ENCODE measurements around the gene FBRSL1.

Gene FBRSL1

DNA sequence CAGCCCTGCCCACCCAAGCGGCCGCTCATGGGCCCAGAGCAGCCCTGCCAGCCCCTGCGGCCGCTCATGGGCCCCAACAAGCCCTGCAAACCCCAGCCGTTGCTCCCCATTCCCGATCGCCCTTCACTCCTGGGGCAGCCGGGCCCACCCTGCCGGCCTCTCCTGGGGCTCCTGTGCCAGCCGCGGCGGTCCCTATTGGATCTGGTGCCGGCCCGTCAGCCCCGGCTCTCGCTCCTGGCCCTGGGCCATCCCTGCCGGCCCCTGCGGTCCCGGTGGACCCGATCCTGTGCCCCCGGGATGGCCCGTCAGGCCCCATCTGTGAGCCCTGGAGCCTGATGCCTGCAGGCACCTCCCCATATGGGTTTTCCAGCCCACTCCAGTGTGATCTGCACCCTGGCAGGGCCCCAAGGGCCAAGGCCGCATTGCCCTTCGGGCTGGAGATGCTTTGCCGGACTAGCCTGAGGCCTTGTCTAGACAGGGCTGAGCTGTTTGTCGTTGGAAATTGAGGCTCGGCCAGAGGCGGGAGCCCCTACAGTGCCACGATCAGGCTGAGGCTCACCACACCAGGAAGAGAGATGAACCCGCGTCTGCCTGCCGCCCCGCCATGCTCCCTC, 20.3 kb downstream of the FBRSL1 start:
- no peak for ATAC-seq
- TF ChIP-seq RARB (CRISPR knock-in tag; IDR thresholded peaks at IDR 0.05), result no peak
- TF ChIP-seq SNAI2 (CRISPR knock-in tag; IDR thresholded peaks at IDR 0.05), result no peak
- no peak for TF ChIP-seq ISL1 (CRISPR knock-in tag; IDR thresholded peaks at IDR 0.05)
- TF ChIP-seq TCF4 (CRISPR knock-in tag; IDR thresholded peaks at IDR 0.05; ENCODE audit: borderline replicate concordance), result no peak
- TF ChIP-seq ARNTL (CRISPR knock-in tag; IDR thresholded peaks at IDR 0.05; ENCODE audit: borderline replicate concordance, low read depth), result no peak
- TF ChIP-seq, protein P1, sequence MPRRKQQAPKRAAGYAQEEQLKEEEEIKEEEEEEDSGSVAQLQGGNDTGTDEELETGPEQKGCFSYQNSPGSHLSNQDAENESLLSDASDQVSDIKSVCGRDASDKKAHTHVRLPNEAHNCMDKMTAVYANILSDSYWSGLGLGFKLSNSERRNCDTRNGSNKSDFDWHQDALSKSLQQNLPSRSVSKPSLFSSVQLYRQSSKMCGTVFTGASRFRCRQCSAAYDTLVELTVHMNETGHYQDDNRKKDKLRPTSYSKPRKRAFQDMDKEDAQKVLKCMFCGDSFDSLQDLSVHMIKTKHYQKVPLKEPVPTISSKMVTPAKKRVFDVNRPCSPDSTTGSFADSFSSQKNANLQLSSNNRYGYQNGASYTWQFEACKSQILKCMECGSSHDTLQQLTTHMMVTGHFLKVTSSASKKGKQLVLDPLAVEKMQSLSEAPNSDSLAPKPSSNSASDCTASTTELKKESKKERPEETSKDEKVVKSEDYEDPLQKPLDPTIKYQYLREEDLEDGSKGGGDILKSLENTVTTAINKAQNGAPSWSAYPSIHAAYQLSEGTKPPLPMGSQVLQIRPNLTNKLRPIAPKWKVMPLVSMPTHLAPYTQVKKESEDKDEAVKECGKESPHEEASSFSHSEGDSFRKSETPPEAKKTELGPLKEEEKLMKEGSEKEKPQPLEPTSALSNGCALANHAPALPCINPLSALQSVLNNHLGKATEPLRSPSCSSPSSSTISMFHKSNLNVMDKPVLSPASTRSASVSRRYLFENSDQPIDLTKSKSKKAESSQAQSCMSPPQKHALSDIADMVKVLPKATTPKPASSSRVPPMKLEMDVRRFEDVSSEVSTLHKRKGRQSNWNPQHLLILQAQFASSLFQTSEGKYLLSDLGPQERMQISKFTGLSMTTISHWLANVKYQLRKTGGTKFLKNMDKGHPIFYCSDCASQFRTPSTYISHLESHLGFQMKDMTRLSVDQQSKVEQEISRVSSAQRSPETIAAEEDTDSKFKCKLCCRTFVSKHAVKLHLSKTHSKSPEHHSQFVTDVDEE (CRISPR knock-in tag; IDR thresholded peaks at IDR 0.05), result no peak
- no peak for TF ChIP-seq ZNF8 (CRISPR knock-in tag; IDR thresholded peaks at IDR 0.05)

DNA sequence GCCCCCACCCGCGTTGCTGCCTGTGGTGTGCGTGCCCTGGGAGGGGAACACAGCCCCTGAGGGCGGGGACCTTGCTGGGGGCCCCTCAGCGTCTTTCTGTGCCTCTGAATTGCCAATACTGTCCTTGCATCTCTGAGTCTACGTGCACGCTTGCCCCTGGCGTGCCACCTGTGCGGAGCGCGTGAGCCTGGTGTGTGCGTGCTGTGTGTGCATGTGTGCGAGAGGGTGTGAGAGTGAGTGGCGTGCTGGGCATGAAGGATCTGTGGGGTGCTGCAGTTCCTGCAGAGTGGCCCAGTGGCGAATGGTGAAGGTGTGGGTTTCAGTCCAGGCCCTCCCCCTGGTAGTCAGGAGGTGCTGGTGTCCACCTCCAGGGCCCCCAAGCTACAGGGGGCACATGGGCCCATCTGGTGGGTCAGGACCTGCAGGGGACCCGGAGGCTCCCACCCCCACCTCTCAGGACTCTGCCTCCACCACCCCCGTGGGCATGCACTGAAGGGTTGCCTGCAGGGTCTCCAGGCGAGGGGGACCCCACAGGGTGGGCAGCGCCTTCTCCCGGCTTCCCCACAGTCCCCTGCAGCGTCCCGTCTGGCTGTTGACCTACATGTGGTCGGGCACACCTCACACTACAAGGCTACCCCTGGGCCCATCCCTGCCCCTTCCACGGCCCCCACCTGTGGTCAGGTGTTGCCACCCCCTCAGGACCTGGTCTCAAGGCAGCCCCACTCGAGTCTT, 21.0 kb downstream of the FBRSL1 start:
- TF ChIP-seq RARB (CRISPR knock-in tag; IDR thresholded peaks at IDR 0.05), result no peak
- TF ChIP-seq, protein P2, sequence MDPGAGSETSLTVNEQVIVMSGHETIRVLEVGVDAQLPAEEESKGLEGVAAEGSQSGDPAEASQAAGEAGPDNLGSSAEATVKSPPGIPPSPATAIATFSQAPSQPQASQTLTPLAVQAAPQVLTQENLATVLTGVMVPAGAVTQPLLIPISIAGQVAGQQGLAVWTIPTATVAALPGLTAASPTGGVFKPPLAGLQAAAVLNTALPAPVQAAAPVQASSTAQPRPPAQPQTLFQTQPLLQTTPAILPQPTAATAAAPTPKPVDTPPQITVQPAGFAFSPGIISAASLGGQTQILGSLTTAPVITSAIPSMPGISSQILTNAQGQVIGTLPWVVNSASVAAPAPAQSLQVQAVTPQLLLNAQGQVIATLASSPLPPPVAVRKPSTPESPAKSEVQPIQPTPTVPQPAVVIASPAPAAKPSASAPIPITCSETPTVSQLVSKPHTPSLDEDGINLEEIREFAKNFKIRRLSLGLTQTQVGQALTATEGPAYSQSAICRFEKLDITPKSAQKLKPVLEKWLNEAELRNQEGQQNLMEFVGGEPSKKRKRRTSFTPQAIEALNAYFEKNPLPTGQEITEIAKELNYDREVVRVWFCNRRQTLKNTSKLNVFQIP (CRISPR knock-in tag; IDR thresholded peaks at IDR 0.05; ENCODE audit: borderline replicate concordance, low read depth), result no peak
- TF ChIP-seq ZNF70 (CRISPR knock-in tag; IDR thresholded peaks at IDR 0.05), result no peak
- no peak for TF ChIP-seq TOX (CRISPR knock-in tag; IDR thresholded peaks at IDR 0.05; ENCODE audit: borderline replicate concordance)
- no peak for TF ChIP-seq TCF4 (CRISPR knock-in tag; IDR thresholded peaks at IDR 0.05; ENCODE audit: borderline replicate concordance)
- no peak for TF ChIP-seq ZNF8 (CRISPR knock-in tag; IDR thresholded peaks at IDR 0.05)
- no peak for TF ChIP-seq BACH2 (CRISPR knock-in tag; IDR thresholded peaks at IDR 0.05; ENCODE audit: borderline replicate concordance)
- TF ChIP-seq, protein P3, sequence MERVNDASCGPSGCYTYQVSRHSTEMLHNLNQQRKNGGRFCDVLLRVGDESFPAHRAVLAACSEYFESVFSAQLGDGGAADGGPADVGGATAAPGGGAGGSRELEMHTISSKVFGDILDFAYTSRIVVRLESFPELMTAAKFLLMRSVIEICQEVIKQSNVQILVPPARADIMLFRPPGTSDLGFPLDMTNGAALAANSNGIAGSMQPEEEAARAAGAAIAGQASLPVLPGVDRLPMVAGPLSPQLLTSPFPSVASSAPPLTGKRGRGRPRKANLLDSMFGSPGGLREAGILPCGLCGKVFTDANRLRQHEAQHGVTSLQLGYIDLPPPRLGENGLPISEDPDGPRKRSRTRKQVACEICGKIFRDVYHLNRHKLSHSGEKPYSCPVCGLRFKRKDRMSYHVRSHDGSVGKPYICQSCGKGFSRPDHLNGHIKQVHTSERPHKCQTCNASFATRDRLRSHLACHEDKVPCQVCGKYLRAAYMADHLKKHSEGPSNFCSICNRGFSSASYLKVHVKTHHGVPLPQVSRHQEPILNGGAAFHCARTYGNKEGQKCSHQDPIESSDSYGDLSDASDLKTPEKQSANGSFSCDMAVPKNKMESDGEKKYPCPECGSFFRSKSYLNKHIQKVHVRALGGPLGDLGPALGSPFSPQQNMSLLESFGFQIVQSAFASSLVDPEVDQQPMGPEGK (CRISPR knock-in tag; IDR thresholded peaks at IDR 0.05; ENCODE audit: borderline replicate concordance), result no peak
- TF ChIP-seq, protein P4, sequence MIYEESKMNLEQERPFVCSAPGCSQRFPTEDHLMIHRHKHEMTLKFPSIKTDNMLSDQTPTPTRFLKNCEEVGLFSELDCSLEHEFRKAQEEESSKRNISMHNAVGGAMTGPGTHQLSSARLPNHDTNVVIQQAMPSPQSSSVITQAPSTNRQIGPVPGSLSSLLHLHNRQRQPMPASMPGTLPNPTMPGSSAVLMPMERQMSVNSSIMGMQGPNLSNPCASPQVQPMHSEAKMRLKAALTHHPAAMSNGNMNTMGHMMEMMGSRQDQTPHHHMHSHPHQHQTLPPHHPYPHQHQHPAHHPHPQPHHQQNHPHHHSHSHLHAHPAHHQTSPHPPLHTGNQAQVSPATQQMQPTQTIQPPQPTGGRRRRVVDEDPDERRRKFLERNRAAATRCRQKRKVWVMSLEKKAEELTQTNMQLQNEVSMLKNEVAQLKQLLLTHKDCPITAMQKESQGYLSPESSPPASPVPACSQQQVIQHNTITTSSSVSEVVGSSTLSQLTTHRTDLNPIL (CRISPR knock-in tag; IDR thresholded peaks at IDR 0.05; ENCODE audit: low read depth), result no peak
- TF ChIP-seq GLIS3 (CRISPR knock-in tag; IDR thresholded peaks at IDR 0.05), result no peak
- no peak for TF ChIP-seq OSR1 (CRISPR knock-in tag; IDR thresholded peaks at IDR 0.05)
- TF ChIP-seq ZFP3 (CRISPR knock-in tag; IDR thresholded peaks at IDR 0.05), result no peak
- TF ChIP-seq, protein P1 (CRISPR knock-in tag; IDR thresholded peaks at IDR 0.05), result no peak
- TF ChIP-seq ZFP30 (CRISPR knock-in tag; IDR thresholded peaks at IDR 0.05), result no peak
- TF ChIP-seq ESRRG (CRISPR knock-in tag; IDR thresholded peaks at IDR 0.05), result no peak
- no peak for ATAC-seq
